ENCODE results near the gene CAPN5. TPM values are rescaled to one million over a fixed set of nuclear protein-coding genes. Genes with fewer than 3 reads are reported as not detected.
A peak's percentile ranks its signal among the peaks of the same experiment; 100 is the strongest.
"Not testable (repeated sequence)": the region's sequence is repeated elsewhere in the genome, so short reads cannot be mapped to it uniquely, and the experiment has no call there.

The CAPN5 gene
- total RNA-seq (2021; ENCODE audit: unreplicated experiment) (17.3 TPM), Bru-seq, nascent RNA (percentile 46 among the genes with signal in this experiment), BruChase-seq, experiment 1, labeled RNA remaining after a 2-hour chase (percentile 46 among the genes with signal in this experiment), BruChase-seq, experiment 2, labeled RNA remaining after a 6-hour chase (percentile 50 among the genes with signal in this experiment)
- 24.6 TPM for polyA plus RNA-seq (2012; ENCODE audit: insufficient read length)
- long read RNA-seq, full-length matches to known transcripts, result 4 of 20 reads
- long read RNA-seq, partial matches to known transcripts, result 7 of 20 reads
- long read RNA-seq, other reads (novel, unspliced or antisense), result 9 of 20 reads

DNA sequence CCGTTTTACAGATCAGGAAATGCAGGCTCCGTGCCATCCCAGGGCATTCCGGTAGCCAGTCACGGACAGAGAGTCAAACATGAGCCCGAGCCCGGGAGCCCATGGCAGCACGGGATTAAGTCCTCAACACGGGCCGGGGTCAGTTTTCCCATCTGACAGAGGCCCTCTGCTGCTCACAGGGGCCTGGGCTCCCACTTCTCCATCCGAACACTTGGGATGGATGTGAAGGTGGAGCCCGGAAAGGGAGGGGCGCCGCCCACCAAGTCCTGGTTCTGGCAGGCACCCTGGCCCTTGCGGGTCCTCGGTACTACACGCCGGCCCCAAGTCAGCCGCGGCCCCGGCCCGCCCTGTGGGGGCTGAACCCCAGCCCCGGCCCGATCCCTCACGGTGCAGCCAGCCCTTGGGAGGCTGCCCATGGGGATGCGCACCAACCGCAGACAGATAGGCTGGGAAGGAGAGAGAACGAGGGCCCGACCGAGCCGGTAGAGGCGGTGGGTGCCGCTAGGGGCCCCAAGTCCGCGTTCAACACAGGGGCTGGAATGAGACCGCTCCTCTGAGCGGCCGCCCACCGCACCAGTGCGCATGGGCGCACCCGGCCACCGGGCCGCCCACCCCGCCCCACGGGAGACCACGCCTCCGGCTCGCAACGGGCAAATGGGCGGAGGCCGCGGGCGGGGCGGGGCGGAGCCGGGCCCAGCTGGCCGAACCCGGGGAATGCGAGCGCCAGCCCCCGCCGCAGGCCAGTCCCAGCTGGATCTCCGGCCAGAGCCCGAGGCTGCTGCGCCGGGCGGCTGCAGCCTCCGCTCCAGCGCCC, at the start of gene CAPN5:
TSS of gene CAPN5 (plus strand) at position 743 of the 814 bp plus-strand sequence. CDS start 17,916 bp downstream, outside the sequence.
- intact Hi-C loops (cut with micrococcal nuclease; ENCODE audit: unreplicated experiment), result no loop called here
- BruUV-seq (replicated peaks), result no TSS peak
- TF ChIP-seq, protein P1, sequence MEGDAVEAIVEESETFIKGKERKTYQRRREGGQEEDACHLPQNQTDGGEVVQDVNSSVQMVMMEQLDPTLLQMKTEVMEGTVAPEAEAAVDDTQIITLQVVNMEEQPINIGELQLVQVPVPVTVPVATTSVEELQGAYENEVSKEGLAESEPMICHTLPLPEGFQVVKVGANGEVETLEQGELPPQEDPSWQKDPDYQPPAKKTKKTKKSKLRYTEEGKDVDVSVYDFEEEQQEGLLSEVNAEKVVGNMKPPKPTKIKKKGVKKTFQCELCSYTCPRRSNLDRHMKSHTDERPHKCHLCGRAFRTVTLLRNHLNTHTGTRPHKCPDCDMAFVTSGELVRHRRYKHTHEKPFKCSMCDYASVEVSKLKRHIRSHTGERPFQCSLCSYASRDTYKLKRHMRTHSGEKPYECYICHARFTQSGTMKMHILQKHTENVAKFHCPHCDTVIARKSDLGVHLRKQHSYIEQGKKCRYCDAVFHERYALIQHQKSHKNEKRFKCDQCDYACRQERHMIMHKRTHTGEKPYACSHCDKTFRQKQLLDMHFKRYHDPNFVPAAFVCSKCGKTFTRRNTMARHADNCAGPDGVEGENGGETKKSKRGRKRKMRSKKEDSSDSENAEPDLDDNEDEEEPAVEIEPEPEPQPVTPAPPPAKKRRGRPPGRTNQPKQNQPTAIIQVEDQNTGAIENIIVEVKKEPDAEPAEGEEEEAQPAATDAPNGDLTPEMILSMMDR (IDR thresholded peaks at IDR 0.05), result no peak; the same call in 1 of the 2 replicates
- TF ChIP-seq POLR2AphosphoS5 (IDR thresholded peaks at IDR 0.05; ENCODE audit: low read depth, low read length) (peak; percentile 83), TCF7L2 (IDR thresholded peaks at IDR 0.05; ENCODE audit: low read depth, low read length) (no peak), SIN3A (IDR thresholded peaks at IDR 0.05; ENCODE audit: borderline replicate concordance, insufficient read depth, low read depth, low read length) (no peak; the same call in 1 of the 2 replicates)
- TF ChIP-seq, protein P2, sequence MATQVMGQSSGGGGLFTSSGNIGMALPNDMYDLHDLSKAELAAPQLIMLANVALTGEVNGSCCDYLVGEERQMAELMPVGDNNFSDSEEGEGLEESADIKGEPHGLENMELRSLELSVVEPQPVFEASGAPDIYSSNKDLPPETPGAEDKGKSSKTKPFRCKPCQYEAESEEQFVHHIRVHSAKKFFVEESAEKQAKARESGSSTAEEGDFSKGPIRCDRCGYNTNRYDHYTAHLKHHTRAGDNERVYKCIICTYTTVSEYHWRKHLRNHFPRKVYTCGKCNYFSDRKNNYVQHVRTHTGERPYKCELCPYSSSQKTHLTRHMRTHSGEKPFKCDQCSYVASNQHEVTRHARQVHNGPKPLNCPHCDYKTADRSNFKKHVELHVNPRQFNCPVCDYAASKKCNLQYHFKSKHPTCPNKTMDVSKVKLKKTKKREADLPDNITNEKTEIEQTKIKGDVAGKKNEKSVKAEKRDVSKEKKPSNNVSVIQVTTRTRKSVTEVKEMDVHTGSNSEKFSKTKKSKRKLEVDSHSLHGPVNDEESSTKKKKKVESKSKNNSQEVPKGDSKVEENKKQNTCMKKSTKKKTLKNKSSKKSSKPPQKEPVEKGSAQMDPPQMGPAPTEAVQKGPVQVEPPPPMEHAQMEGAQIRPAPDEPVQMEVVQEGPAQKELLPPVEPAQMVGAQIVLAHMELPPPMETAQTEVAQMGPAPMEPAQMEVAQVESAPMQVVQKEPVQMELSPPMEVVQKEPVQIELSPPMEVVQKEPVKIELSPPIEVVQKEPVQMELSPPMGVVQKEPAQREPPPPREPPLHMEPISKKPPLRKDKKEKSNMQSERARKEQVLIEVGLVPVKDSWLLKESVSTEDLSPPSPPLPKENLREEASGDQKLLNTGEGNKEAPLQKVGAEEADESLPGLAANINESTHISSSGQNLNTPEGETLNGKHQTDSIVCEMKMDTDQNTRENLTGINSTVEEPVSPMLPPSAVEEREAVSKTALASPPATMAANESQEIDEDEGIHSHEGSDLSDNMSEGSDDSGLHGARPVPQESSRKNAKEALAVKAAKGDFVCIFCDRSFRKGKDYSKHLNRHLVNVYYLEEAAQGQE (IDR thresholded peaks at IDR 0.05; ENCODE audit: insufficient read depth in 1 of 2, low read depth in 2 of 2, low read length in 1 of 2), result no peak
- CTCF ChIA-PET, result interaction anchor here (0.9 kb wide), 1 partner anchor 25 kb away, joined by 6 read pairs; no protein-coding TSS in a partner anchor
- no peaks in the 10 kb centered on the region for H3K27me3 ChIP-seq (ENCODE audit: control insufficient read depth, insufficient read depth, low read length)
- ATAC-seq, result peak; percentile 94
- in situ Hi-C loops (cut with HindIII; ENCODE audit: low pct_unique_long_range_greater_than_20kb, low sequenced_read_pairs), result loop anchor here (10.0 kb wide), 1 partner anchor 78 kb away; no protein-coding TSS in a partner anchor
- H3K4me1 ChIP-seq (ENCODE audit: control insufficient read depth, insufficient read depth, low read length), result peaks cover 6% of the 10 kb centered on the region
- peak within 1 kb of the TSS; percentile 74 to 79 for H3K4me3 ChIP-seq (ENCODE audit: low read depth in 2 of 2, low read length in 2 of 2)
- no peaks in the 10 kb centered on the region for H3K36me3 ChIP-seq (ENCODE audit: control insufficient read depth, insufficient read depth, low read length)
- no peak for DNase-seq (ENCODE audit: low read depth, low spot score)
- POLR2A ChIA-PET, result no interaction called here
- peak within 1 kb of the TSS; percentile 77 for H3K27ac ChIP-seq (ENCODE audit: low read length)
- no peaks in the 10 kb centered on the region for H3K9me3 ChIP-seq (ENCODE audit: control insufficient read depth, insufficient read depth, low read depth, low read length)

DNA sequence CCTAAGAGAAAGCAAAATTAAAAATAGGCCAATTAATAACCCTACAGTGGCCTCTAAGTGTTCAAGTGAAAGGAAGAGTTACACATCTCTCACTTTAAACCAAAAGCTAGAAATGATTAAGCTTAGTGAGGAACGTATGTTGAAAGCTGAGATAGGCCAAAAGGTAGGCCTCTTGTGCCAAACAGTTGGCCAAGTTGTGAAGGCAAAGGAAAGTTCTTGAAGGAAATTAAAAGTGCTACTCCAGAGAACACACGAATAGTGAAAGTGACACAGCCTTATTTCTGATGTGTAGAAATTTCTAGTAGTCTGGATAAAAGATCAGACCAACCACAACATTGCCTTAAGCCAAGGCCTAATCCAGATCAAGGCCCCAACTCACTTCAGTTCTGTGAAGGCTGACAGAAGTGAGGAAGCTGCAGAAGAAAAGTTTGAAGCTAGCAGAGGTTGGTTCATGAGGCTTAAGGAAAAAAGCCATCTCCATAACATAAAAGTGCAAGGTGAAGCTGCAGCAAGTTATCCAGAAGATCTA, 48.3 kb upstream of the CAPN5 start:
- H3K4me1 ChIP-seq (ENCODE audit: control insufficient read depth, insufficient read depth, low read length), result peaks cover 21% of the 10 kb centered on the region

More for the DNA sequence above, 48.3 kb upstream of the CAPN5 start:
- intact Hi-C loops (cut with micrococcal nuclease; ENCODE audit: unreplicated experiment); H3K36me3 ChIP-seq (ENCODE audit: control insufficient read depth, insufficient read depth, low read length); H3K9me3 ChIP-seq (ENCODE audit: control insufficient read depth, insufficient read depth, low read depth, low read length); H3K4me3 ChIP-seq (ENCODE audit: low read depth in 2 of 2, low read length in 2 of 2); in situ Hi-C loops (cut with HindIII; ENCODE audit: low pct_unique_long_range_greater_than_20kb, low sequenced_read_pairs); H3K27me3 ChIP-seq (ENCODE audit: control insufficient read depth, insufficient read depth, low read length); BruUV-seq (replicated peaks); POLR2A ChIA-PET; DNase-seq (ENCODE audit: low read depth, low spot score); ATAC-seq; CTCF ChIA-PET: not testable (repeated sequence)
- 0 out of 2 replicates have a peak overlapping the region, but pooled peaks have one; percentile 1 for H3K27ac ChIP-seq (ENCODE audit: low read length)
